PC-3 (cell line): ENCODE data around the gene ETNK2. TPM values are rescaled to one million over a fixed set of nuclear protein-coding genes. Genes with fewer than 3 reads are reported as not detected.
A peak's percentile ranks its signal among the peaks of the same experiment; 100 is the strongest.

Experiments used
- ATAC-seq: fragments of 200-7000 bp; cut with Tn5 transposase; 2 replicates; pipeline ENCODE4 v1.9.1; 2020; ENCODE audit warnings: mild to moderate bottlenecking, moderate library complexity
- BruUV-seq: library from RNA; stranded (reverse); fragments of 400-500 nt; replicated peaks from 2 replicates; lab custom pipeline; 2021; lab: Mats Ljungman, UMichigan
- CTCF ChIA-PET: fragments of 300-600 bp; sonication (Branson Sonifier 250); formaldehyde crosslinking; loops from one replicate; lab custom pipeline; 2022; ENCODE audit warnings: antibody characterized with exemption; lab: Charles Lee
- POLR2A ChIA-PET: fragments of 300-600 bp; sonication (Branson Sonifier 250); formaldehyde crosslinking; loops from one replicate; lab custom pipeline; 2022; ENCODE audit warnings: antibody characterized with exemption; ENCODE audit not compliant: unreplicated experiment; lab: Charles Lee
- DNase-seq: peaks from one replicate; pipeline ENCODE4 v3.0.0-alpha.2; 2015
- H2AFZ ChIP-seq: fragments of 300-600 bp; sonication (generic); 2 replicates; pipeline ENCODE4 v1.6.0; 2016; ENCODE audit warnings: antibody characterized with exemption, low read length
- H3F3A ChIP-seq: fragments of 300-600 bp; sonication (generic); one replicate; pipeline ENCODE4 v1.6.0; 2017; ENCODE audit warnings: antibody characterized with exemption, low read length, control low read depth, mild to moderate bottlenecking; ENCODE audit not compliant: unreplicated experiment
- H3K27ac ChIP-seq: fragments of 300-600 bp; sonication (generic); 2 replicates; pipeline ENCODE4 v1.5.1; 2016; ENCODE audit warnings: mild to moderate bottlenecking, low read length
- H3K27me3 ChIP-seq: fragments of 300-600 bp; sonication (generic); 2 replicates; pipeline ENCODE4 v1.6.1; 2016; ENCODE audit warnings: low read length, mixed read lengths
- H3K36me3 ChIP-seq: fragments of 300-600 bp; sonication (generic); 2 replicates; pipeline ENCODE4 v1.6.1; 2016; ENCODE audit warnings: low read depth, mixed run types, low read length, mixed read lengths
- H3K4me1 ChIP-seq: fragments of 300-600 bp; sonication (generic); 2 replicates; pipeline ENCODE4 v1.5.1; 2016; ENCODE audit warnings: low read length; ENCODE audit not compliant: insufficient read depth
- H3K4me2 ChIP-seq: fragments of 300-600 bp; sonication (generic); 2 replicates; pipeline ENCODE4 v1.6.0; 2016; ENCODE audit warnings: low read length
- H3K4me3 ChIP-seq: fragments of 300-600 bp; sonication (generic); 2 replicates; pipeline ENCODE4 v1.5.1; 2016; ENCODE audit warnings: mild to moderate bottlenecking, low read length, mixed read lengths
- H3K79me2 ChIP-seq: fragments of 300-600 bp; sonication (generic); 2 replicates; pipeline ENCODE4 v1.6.1; 2017; ENCODE audit warnings: low read length, mixed read lengths
- H3K9ac ChIP-seq: fragments of 300-600 bp; sonication (generic); 2 replicates; pipeline ENCODE4 v1.6.0; 2016; ENCODE audit warnings: mild to moderate bottlenecking, low read length
- H3K9me2 ChIP-seq: fragments of 300-600 bp; sonication (generic); replicated peaks from 2 replicates; pipeline ENCODE4 v1.6.1; 2016; ENCODE audit warnings: mixed run types, low read length, mixed read lengths
- H3K9me3 ChIP-seq: fragments of 300-600 bp; sonication (generic); 2 replicates; pipeline ENCODE4 v1.6.1; 2016; ENCODE audit warnings: low read length, mixed read lengths
- H4K20me1 ChIP-seq: fragments of 300-600 bp; sonication (generic); 2 replicates; pipeline ENCODE4 v1.6.1; 2016; ENCODE audit warnings: low read length, mixed read lengths
- EZH2 ChIP-seq: fragments of 300-600 bp; sonication (generic); IDR thresholded peaks from one replicate; pipeline ENCODE4 v1.6.1; 2017; ENCODE audit warnings: antibody characterized with exemption, mild to moderate bottlenecking, low read length; ENCODE audit not compliant: unreplicated experiment
- EZH2phosphoT487 ChIP-seq: fragments of 300-600 bp; sonication (generic); IDR thresholded peaks from 2 replicates; pipeline ENCODE4 v1.6.1; 2018; ENCODE audit warnings: mild to moderate bottlenecking, antibody characterized with exemption, low read length, borderline replicate concordance
- intact Hi-C: fragments of 100-400 bp; cut with micrococcal nuclease; formaldehyde crosslinking; loops from 2 replicates; pipeline ENCODE4 v1.9.0; 2023
- total RNA-seq: library from RNA; depleted of rRNA; stranded (reverse); fragments of >200 nt; gene quantifications from 2 replicates; pipeline ENCODE4 v1.2.3, GENCODE V29; 2014
- TF ChIP-seq, protein P1 (sequence below): fragments of 300-600 bp; sonication (generic); conservative IDR thresholded peaks from 2 replicates; pipeline ENCODE4 v1.5.1; 2017; ENCODE audit warnings: antibody characterized with exemption, low read depth, mild to moderate bottlenecking, low read length

ETNK2 gene
- total RNA-seq, 1 experiment from 2014 or later: 37.1 TPM

DNA sequence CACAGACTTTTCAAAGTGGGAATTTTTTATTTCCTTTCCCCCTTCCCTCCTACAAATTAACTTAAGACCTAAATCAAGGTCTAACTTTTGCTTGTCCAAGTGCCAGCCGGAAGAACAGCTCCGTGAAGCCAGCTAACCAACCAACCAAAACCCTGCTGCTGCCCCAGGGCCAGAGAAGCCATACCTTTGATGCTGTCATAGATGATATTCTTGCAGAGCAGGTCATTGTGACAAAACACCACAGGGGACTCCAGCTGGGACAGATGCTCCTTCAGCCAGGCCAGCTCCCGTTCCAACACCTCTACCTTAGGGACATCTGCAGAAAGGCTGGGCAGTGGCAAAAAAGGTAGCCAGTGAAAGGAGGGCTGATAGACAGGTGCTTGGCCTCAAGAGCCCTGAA is 10.7 kb downstream of the ETNK2 start:
- ChIA-PET POLR2A (no interaction called here), CTCF (no interaction called here)
- Histone ChIP-seq H3K27ac (no peak overlapping the region), H4K20me1 (no peaks in the 10 kb centered on the region), H3K9ac (no peak overlapping the region), H3K79me2 (no peaks in the 10 kb centered on the region), H3K9me2 (no peaks in the 10 kb centered on the region), H3K4me3 (no peak overlapping the region), H3F3A (no peaks in the 10 kb centered on the region), H3K36me3 (no peaks in the 10 kb centered on the region), H3K9me3 (no peaks in the 10 kb centered on the region), H3K4me2 (no peak overlapping the region), H3K27me3 (no peaks in the 10 kb centered on the region), H2AFZ (no peak overlapping the region), H3K4me1 (no peaks in the 10 kb centered on the region)
- intact Hi-C loops: no loop called here
- DNase-seq (no peak), ATAC-seq (no peak)
- TF ChIP-seq EZH2: no peak
- no peak for TF ChIP-seq EZH2phosphoT487
- TF ChIP-seq, protein P1, sequence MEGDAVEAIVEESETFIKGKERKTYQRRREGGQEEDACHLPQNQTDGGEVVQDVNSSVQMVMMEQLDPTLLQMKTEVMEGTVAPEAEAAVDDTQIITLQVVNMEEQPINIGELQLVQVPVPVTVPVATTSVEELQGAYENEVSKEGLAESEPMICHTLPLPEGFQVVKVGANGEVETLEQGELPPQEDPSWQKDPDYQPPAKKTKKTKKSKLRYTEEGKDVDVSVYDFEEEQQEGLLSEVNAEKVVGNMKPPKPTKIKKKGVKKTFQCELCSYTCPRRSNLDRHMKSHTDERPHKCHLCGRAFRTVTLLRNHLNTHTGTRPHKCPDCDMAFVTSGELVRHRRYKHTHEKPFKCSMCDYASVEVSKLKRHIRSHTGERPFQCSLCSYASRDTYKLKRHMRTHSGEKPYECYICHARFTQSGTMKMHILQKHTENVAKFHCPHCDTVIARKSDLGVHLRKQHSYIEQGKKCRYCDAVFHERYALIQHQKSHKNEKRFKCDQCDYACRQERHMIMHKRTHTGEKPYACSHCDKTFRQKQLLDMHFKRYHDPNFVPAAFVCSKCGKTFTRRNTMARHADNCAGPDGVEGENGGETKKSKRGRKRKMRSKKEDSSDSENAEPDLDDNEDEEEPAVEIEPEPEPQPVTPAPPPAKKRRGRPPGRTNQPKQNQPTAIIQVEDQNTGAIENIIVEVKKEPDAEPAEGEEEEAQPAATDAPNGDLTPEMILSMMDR: no peak
- no TSS peak for BruUV-seq

GRCh38 chr1:204139952-204140351 is 11.9 kb downstream of the ETNK2 start:
- ChIA-PET CTCF (no interaction called here), POLR2A (interaction anchor here (0.6 kb wide), 1 partner anchor 26 kb away, joined by 5 read pairs; no protein-coding TSS in a partner anchor)
- Histone ChIP-seq H3K4me2 (no peak overlapping the region), H3F3A (no peaks in the 10 kb centered on the region), H3K27me3 (no peaks in the 10 kb centered on the region), H3K9me3 (no peaks in the 10 kb centered on the region), H3K79me2 (no peaks in the 10 kb centered on the region), H3K4me1 (no peaks in the 10 kb centered on the region; the same call in 1 of the 2 replicates), H2AFZ (no peak overlapping the region), H3K9me2 (no peaks in the 10 kb centered on the region), H3K27ac (no peak overlapping the region), H3K4me3 (no peak overlapping the region), H3K9ac (no peak overlapping the region), H4K20me1 (no peaks in the 10 kb centered on the region), H3K36me3 (no peaks in the 10 kb centered on the region)
- ATAC-seq (no peak), DNase-seq (no peak)
- no TSS peak for BruUV-seq
- intact Hi-C loops: no loop called here
- TF ChIP-seq EZH2 (no peak), EZH2phosphoT487 (no peak)
- TF ChIP-seq, protein P1: no peak

- BruUV-seq: no TSS peak
- no peak for TF ChIP-seq EZH2phosphoT487
- TF ChIP-seq, protein P1: no peak
- TF ChIP-seq EZH2: no peak
- ChIA-PET POLR2A (no interaction called here), CTCF (no interaction called here)
- no peaks in the 10 kb centered on the region for H4K20me1 ChIP-seq
- no peaks in the 10 kb centered on the region for H3F3A ChIP-seq
- no peaks in the 10 kb centered on the region for H3K9me2 ChIP-seq
- H2AFZ ChIP-seq: no peak overlapping the region
- no peaks in the 10 kb centered on the region; the same call in 1 of the 2 replicates for H3K4me1 ChIP-seq
- no peak for DNase-seq
- H3K27ac ChIP-seq: no peak overlapping the region
- intact Hi-C loops: no loop called here
- peak; percentile 18 for ATAC-seq
- H3K36me3 ChIP-seq: peaks cover 7% of the 10 kb centered on the region; the same call in 1 of the 2 replicates
- H3K9me3 ChIP-seq: no peaks in the 10 kb centered on the region
- no peaks in the 10 kb centered on the region for H3K79me2 ChIP-seq
- H3K4me3 ChIP-seq: no peak overlapping the region
- H3K9ac ChIP-seq: no peak overlapping the region
- H3K4me2 ChIP-seq: no peak overlapping the region
- H3K27me3 ChIP-seq: no peaks in the 10 kb centered on the region
Observed at GRCh38 chr1:204139088-204139487, 12.8 kb downstream of the ETNK2 start.
